ENCODE data around the gene SEC23B.

The SEC23B gene

GRCh38 chr20:18588574-18588933 is 80.8 kb downstream of the SEC23B start:
- no peak for DNase-seq

- DNase-seq = no peak
Measured at GRCh38 chr20:18589941-18590674, 82.4 kb downstream of the SEC23B start.

GRCh38 chr20:18596270-18596669 is 88.5 kb downstream of the SEC23B start:
- no peak for DNase-seq

DNA sequence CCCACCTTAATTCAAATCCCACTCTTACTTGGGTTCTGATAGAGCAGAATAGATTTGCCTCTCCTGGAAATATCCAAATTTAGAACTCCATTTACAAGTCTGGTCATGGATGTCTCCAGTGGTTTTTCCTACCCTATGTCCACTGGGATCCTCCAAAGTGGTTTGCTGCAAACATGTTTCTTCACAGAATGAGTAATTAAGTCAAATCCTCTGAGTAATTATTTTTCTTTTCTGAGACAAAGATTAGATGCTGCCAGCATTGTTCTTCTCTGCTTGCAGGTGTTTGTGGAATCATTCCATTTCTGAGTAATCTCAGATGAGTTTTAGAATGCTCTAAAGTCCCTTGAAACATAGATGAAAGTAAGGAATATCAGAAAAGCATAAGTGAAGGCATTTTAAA is 102.0 kb downstream of the SEC23B start:
- DNase-seq = no peak

All from central memory CD4-positive, alpha-beta T cell (primary cell).